Activated T-helper 1 cell treated with anti-CD3 and anti-CD28 coated beads, Interleukin-12 subunit alpha, Interleukin-12 subunit beta, Interleukin-2, Interleukin-4 antibody, amounts not matched to agents 30 ng/mL and 10 ng/mL and 1 ng/mL, durations not matched to agents 14 hours and 24 hours and 36 hours (primary cell): ENCODE results near the gene NOTCH4. TPM values are rescaled to one million over a fixed set of nuclear protein-coding genes. Genes with fewer than 3 reads are reported as not detected.
"Not testable (repeated sequence)": the region's sequence is repeated elsewhere in the genome, so short reads cannot be mapped to it uniquely, and the experiment has no call there.

Experiments
- DNase-seq: peaks from one replicate; pipeline ENCODE4 v3.0.0; 2021; ENCODE audit warnings: low spot score
- H3K27ac Mint-ChIP-seq: one replicate; pipeline ENCODE4 v1.8.0; 2021; ENCODE audit warnings: mild to moderate bottlenecking, mixed read lengths
- H3K27me3 Mint-ChIP-seq: one replicate; pipeline ENCODE4 v1.8.0; 2022; ENCODE audit warnings: mild to moderate bottlenecking, moderate library complexity, mixed read lengths; ENCODE audit not compliant: insufficient read depth
- H3K36me3 Mint-ChIP-seq: one replicate; pipeline ENCODE4 v1.8.0; 2021; ENCODE audit warnings: low read depth, mixed read lengths
- H3K4me1 Mint-ChIP-seq: one replicate; pipeline ENCODE4 v1.8.0; 2021; ENCODE audit warnings: low read depth, mixed read lengths
- H3K4me3 Mint-ChIP-seq: one replicate; pipeline ENCODE4 v1.8.0; 2021; ENCODE audit warnings: mild to moderate bottlenecking, moderate library complexity, mixed read lengths
- H3K9me3 Mint-ChIP-seq: one replicate; pipeline ENCODE4 v1.8.0; 2021; ENCODE audit warnings: mixed read lengths
- intact Hi-C: fragments of 100-400 bp; cut with micrococcal nuclease; formaldehyde crosslinking; loops from one replicate; pipeline ENCODE4 v1.15.1; 2024
- total RNA-seq: library from RNA; stranded (reverse); gene quantifications from 2 replicates; pipeline ENCODE4 v1.2.3, GENCODE V29; 2022

NOTCH4 gene
- total RNA-seq, 1 donor from 2014 or later = 0.73 TPM

DNA sequence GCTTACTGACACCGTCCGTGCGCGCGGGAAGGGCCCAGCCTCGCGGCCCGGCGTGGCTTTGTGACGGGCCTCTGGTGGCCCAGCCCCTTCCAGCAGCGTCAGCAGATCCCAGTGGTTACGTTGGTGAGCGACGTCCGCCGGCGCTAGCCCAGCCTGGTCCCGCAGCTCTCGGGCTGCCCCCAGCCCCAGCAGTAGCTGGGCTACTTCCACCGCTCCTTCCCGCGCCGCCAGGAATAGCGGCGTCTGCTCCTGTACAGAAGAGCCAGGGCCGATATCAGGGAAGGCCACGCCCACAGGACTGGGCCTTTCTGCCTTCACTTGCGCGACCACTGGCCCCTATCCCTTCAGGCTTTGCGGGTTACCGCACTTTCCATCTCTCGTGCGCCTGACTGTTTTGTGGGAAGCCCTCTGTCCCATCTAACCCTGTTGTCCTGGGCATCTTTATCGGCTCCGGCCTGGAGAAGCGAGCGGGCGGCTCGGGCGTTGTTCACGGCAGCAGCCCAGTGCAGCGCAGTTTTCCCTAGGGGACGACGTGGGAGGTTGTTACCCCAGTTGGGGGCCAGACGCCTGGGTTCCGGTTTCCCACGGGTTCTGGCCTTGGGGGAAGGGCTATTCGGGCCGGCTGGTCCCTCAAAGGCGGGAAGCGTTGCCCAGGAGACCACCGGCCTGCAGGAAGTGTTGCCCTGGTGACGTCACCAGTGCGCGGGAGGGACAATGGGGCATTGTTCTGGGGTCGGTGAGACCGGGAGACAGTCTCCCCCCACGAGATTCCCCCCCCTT, 27.8 kb downstream of the NOTCH4 start:
- H3K4me3 Mint-ChIP-seq = peak overlapping the region; percentile 97
- intact Hi-C loops = loop anchor here (1.0 to 5.0 kb wide), 13 partner anchors 18 to 1196 kb away; partner anchors contain the start of genes BRD2, FKBPL, KIFC1 and NELFE
- H3K9me3 Mint-ChIP-seq = no peaks in the 10 kb centered on the region
- H3K36me3 Mint-ChIP-seq = no peaks in the 10 kb centered on the region
- peaks cover 4% of the 10 kb centered on the region for H3K27me3 Mint-ChIP-seq
- peaks cover 46% of the 10 kb centered on the region for H3K4me1 Mint-ChIP-seq
- peak overlapping the region; percentile 98 for H3K27ac Mint-ChIP-seq
- peak; percentile 44 for DNase-seq

DNA sequence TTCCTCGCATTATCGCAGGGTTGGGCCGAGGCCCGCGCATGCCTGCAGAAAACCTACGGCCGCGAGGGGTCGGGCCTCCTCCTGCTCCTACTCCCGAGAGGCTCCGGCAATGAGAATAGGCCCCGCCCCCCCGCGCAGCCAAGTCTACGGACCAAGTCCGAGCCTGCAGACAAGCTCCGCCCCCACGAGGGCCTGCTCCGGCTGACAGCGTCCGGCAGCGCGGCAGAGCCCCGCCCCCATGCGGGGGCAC, 28.3 kb downstream of the NOTCH4 start:
- H3K27ac Mint-ChIP-seq = peak overlapping the region; percentile 98
- H3K27me3 Mint-ChIP-seq = peaks cover 2% of the 10 kb centered on the region
- H3K4me3 Mint-ChIP-seq = peak overlapping the region; percentile 97
- intact Hi-C loops = loop anchor here (1.0 to 5.0 kb wide), 13 partner anchors 17 to 1197 kb away; partner anchors contain the start of genes BRD2, FKBPL, KIFC1 and NELFE
- no peaks in the 10 kb centered on the region for H3K9me3 Mint-ChIP-seq
- no peaks in the 10 kb centered on the region for H3K36me3 Mint-ChIP-seq
- peaks cover 48% of the 10 kb centered on the region for H3K4me1 Mint-ChIP-seq
- peak; percentile 100 for DNase-seq

DNA sequence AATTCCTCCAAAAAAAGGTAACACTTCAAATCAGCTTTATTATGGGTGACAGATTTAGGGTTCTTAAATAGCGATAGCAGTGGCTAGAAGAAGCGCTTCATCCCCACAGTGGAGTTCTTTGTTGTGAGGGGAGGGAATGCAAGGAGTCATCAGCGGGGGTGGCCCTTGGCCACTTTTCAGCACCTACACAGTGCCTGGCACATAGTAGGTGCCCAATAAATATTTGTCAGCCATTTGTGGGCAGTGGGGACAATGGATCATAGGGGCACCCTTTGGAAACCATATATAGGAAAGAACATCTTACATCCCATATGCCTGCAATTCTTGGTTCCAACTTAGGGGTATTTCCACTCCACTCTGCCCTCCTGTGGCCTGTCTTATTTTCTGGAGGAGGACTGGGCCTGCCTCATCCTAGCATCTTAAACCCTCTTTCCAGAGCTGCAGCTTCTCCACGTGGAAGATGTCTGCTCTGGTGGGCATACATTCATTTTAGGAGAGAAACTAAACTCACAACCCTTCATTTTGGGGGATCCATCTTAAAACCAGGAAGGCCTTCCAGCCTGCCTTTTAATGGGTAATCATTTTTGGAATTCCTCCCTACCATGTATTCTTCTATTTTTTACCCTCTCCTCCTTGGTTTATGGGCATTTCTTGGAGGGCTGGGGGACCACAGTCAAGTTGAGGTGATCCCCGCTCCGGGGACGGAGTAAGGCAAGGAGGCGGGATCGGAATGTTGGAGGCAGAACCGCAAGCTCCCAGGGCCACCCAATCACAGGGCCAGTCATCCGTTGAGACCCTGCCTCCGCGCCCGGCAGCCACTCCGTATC, 28.8 kb downstream of the NOTCH4 start:
- peak overlapping the region; percentile 98 for H3K27ac Mint-ChIP-seq
- no peak for DNase-seq
- H3K36me3 Mint-ChIP-seq = no peaks in the 10 kb centered on the region
- intact Hi-C loops = loop anchor here (1.0 to 5.0 kb wide), 15 partner anchors 17 to 1197 kb away; partner anchors contain the start of genes BRD2, EHMT2, FKBPL and KIFC1
- peaks cover 48% of the 10 kb centered on the region for H3K4me1 Mint-ChIP-seq
- H3K9me3 Mint-ChIP-seq = no peaks in the 10 kb centered on the region
- peaks cover 2% of the 10 kb centered on the region for H3K27me3 Mint-ChIP-seq
- peak overlapping the region; percentile 97 for H3K4me3 Mint-ChIP-seq

DNA sequence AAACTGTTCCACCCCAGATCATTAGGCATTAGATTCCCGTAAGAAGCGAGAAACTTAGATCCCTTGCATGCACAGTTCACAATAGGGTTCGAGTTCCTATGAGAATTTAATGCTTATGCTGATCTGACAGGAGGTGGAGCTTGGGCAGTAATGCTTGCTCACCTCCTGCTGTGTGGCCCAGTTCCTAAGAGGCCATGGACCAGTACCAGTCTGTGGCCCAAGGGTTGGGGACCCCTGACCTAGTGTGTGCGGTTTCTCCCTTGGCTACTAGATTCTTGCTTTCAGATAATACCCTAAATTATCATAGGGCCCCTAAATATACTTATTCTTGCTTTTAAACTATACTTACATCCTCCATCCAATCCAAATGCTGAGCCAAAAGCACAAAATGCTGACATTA, 29.5 kb downstream of the NOTCH4 start:
- peak overlapping the region; percentile 97 for H3K4me3 Mint-ChIP-seq
- H3K4me1 Mint-ChIP-seq = peaks cover 48% of the 10 kb centered on the region

GRCh38 chr6:32193096-32193495, 30.8 kb downstream of the NOTCH4 start:
- peaks cover 59% of the 10 kb centered on the region for H3K4me1 Mint-ChIP-seq
- DNase-seq, H3K27me3 Mint-ChIP-seq, H3K9me3 Mint-ChIP-seq, H3K36me3 Mint-ChIP-seq: not testable (repeated sequence)
- intact Hi-C loops = loop anchor here (5.0 kb wide), 2 partner anchors 296 to 381 kb away; partner anchors contain the start of gene EHMT2
- peak overlapping the region; percentile 97 for H3K27ac Mint-ChIP-seq
- H3K4me3 Mint-ChIP-seq = peak overlapping the region; percentile 97

More for the DNA sequence above, 29.5 kb downstream of the NOTCH4 start:
- DNase-seq = no peak
- peaks cover 2% of the 10 kb centered on the region for H3K27me3 Mint-ChIP-seq
- H3K9me3 Mint-ChIP-seq = no peaks in the 10 kb centered on the region
- intact Hi-C loops = loop anchor here (2.0 to 5.0 kb wide), 6 partner anchors 76 to 774 kb away; partner anchors contain the start of genes BRD2, EHMT2, PRRC2A and TAP1
- no peaks in the 10 kb centered on the region for H3K36me3 Mint-ChIP-seq
- H3K27ac Mint-ChIP-seq = no peak overlapping the region

DNA sequence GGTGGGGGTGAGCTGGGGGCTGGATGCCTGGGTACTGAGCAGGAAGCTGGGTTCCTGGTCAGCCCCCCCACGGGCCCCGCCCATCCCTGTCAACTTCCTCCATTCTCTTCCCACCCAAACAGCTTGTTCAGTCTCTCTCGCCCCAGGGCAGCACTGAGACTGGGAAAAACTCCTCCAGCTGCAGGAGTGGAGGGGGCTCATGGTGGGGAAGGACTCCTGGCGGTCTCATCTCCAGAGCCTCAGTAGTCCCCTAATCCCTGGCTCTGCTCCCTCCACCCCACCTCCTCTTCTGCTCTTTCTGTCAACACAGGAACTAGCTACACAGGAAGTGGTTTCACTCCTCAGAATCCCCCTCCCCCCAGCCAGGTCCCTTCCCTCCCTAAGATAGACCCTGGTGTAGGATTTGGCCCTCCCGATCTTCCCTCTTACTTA, 31.2 kb downstream of the NOTCH4 start, which contains the start of gene GPSM3:
TSS of gene GPSM3 (minus strand) at position 36 of the 432 bp plus-strand sequence. CDS start 130 bp downstream, outside the sequence.
- Mint-ChIP-seq H3K27me3 (no peaks in the 10 kb centered on the region), H3K36me3 (peaks cover 8% of the 10 kb centered on the region), H3K4me1 (peaks cover 62% of the 10 kb centered on the region), H3K27ac (peak within 1 kb of the TSS; percentile 97), H3K9me3 (no peaks in the 10 kb centered on the region), H3K4me3 (peak within 1 kb of the TSS; percentile 97)
- intact Hi-C loops = loop anchor here (5.0 kb wide), 2 partner anchors 295 to 380 kb away; partner anchors contain the start of gene EHMT2
- DNase-seq = peak; percentile 55

- H3K9me3 Mint-ChIP-seq = no peaks in the 10 kb centered on the region
- peak overlapping the region; percentile 97 for H3K4me3 Mint-ChIP-seq
- no peak for DNase-seq
- H3K27ac Mint-ChIP-seq = peak overlapping the region; percentile 97
- intact Hi-C loops = loop anchor here (5.0 kb wide), 2 partner anchors 295 to 380 kb away; partner anchors contain the start of gene EHMT2
- no peaks in the 10 kb centered on the region for H3K27me3 Mint-ChIP-seq
- peaks cover 67% of the 10 kb centered on the region for H3K4me1 Mint-ChIP-seq
- peaks cover 14% of the 10 kb centered on the region for H3K36me3 Mint-ChIP-seq
Measured at GRCh38 chr6:32191696-32192607, 31.9 kb downstream of the NOTCH4 start.

- peak overlapping the region; percentile 97 for H3K4me3 Mint-ChIP-seq
- H3K36me3 Mint-ChIP-seq = peaks cover 23% of the 10 kb centered on the region
- intact Hi-C loops = loop anchor here (1.0 to 5.0 kb wide), 4 partner anchors 13 to 379 kb away; partner anchors contain the start of genes EHMT2, FKBPL and RNF5
- H3K9me3 Mint-ChIP-seq = no peaks in the 10 kb centered on the region
- H3K27me3 Mint-ChIP-seq = no peaks in the 10 kb centered on the region
- DNase-seq = no peak
- H3K4me1 Mint-ChIP-seq = peaks cover 67% of the 10 kb centered on the region
- peak overlapping the region; percentile 97 for H3K27ac Mint-ChIP-seq
Measured at GRCh38 chr6:32190911-32191677, 32.8 kb downstream of the NOTCH4 start.

DNA sequence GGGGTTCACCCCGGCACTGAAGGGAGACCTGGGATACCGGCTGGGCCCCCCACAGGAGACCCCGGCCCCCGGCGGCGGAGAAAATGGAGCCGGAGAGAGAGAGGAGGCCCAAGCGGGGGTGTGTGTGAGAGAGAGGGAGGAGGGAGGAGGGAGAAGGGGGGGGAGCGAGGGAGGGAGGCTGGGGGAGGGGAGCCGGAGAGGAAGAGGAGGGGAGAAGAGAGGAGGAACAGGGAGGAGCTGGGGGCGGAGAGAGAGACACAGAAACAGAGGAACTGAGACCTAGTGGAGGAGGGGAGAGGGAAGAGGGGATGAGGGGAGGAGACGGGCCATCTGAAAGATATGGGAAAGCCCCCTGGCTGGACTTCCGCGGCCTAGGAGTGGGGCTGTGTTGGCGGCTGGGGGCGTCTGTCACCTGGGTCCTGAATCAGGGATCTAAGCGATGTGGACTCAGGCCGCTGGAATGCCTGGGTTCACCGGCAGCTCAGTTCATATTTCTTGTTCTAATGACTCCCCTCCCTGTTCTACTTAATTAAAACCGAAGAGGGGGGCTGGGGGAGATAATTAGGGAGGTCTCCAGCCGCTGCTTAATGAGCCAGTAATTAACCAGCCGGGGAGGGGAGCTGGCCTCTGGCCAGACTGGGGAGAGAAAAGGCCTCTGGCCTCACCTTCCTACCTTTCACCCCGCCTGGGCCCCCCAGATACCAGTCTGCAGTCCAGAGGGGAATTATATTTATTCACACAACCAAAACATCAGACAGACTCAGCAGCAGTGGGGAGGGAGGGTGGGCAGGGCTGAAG, 33.6 kb downstream of the NOTCH4 start, which contains the start of gene PBX2:
TSS of gene PBX2 (minus strand) at position 149 of the 798 bp plus-strand sequence. CDS start 287 bp downstream, outside the sequence.
- peaks cover 72% of the 10 kb centered on the region for H3K4me1 Mint-ChIP-seq
- peak within 1 kb of the TSS; percentile 97 for H3K27ac Mint-ChIP-seq
- intact Hi-C loops = loop anchor here (1.0 to 5.0 kb wide), 4 partner anchors 12 to 378 kb away; partner anchors contain the start of genes EHMT2, FKBPL and RNF5
- H3K27me3 Mint-ChIP-seq = no peaks in the 10 kb centered on the region
- peak within 1 kb of the TSS; percentile 97 for H3K4me3 Mint-ChIP-seq
- DNase-seq = peak; percentile 75
- H3K36me3 Mint-ChIP-seq = peaks cover 27% of the 10 kb centered on the region
- H3K9me3 Mint-ChIP-seq = no peaks in the 10 kb centered on the region

GRCh38 chr6:32189742-32190053, 34.2 kb downstream of the NOTCH4 start:
- intact Hi-C loops = loop anchor here (1.0 to 5.0 kb wide), 4 partner anchors 11 to 377 kb away; partner anchors contain the start of genes EHMT2, FKBPL and RNF5
- Mint-ChIP-seq H3K9me3 (no peaks in the 10 kb centered on the region), H3K27ac (peak overlapping the region; percentile 83), H3K36me3 (peaks cover 27% of the 10 kb centered on the region), H3K27me3 (no peaks in the 10 kb centered on the region), H3K4me3 (peak overlapping the region; percentile 82), H3K4me1 (peaks cover 66% of the 10 kb centered on the region)
- DNase-seq = no peak
